GM18499 (cell line): ENCODE measurements around the gene SARDH.

Experiments
- ATAC-seq: cut with Tn5 transposase; IDR thresholded peaks from one replicate; pipeline ENCODE4 v1.9.1; 2021; ENCODE audit warnings: moderate number of reproducible peaks; ENCODE audit not compliant: insufficient read depth, unreplicated experiment

Gene SARDH

GRCh38 chr9:133614678-133615077 is 123.5 kb downstream of the SARDH start:
- ATAC-seq, result no peak

- ATAC-seq, result no peak
Observed at GRCh38 chr9:133614056-133614455, 124.1 kb downstream of the SARDH start.
